Keratinocyte (primary cell): Measurements from ENCODE around the gene RSL1D1.

ENCODE experiments used
- CTCF ChIP-seq, 3 experiments: IDR thresholded peaks in 1 of 3; conservative IDR thresholded peaks in 1 of 3; optimal IDR thresholded peaks in 1 of 3; 2 replicates in 2 of 3; 3 replicates in 1 of 3; pipeline versions ENCODE3 to v1.5.1; 2011; ENCODE audit warnings: low read length in 3 of 3, mild to moderate bottlenecking in 3 of 3, moderate library complexity in 2 of 3, control low read depth in 1 of 3, inconsistent platforms in 1 of 3; ENCODE audit not compliant: insufficient read depth in 2 of 3; ENCODE audit errors: extremely low read depth in 1 of 3
- EZH2 ChIP-seq: IDR thresholded peaks from one replicate; pipeline ENCODE4 v1.6.1; 2012; ENCODE audit warnings: inconsistent platforms, mild to moderate bottlenecking, low read length, moderate library complexity

- TF ChIP-seq CTCF (optimal IDR thresholded peaks at IDR 0.05 in 1 of 3, IDR thresholded peaks at IDR 0.05 in 1 of 3, conservative IDR thresholded peaks at IDR 0.05 in 1 of 3; ENCODE audit: extremely low read depth in 1 of 3, insufficient read depth in 2 of 3, low read length in 3 of 3) = no peak
- no peak for TF ChIP-seq EZH2
Observed at GRCh38 chr16:11784038-11784369, 67.3 kb downstream of the RSL1D1 start.
